22Rv1 (cell line): Measurements from ENCODE around the gene PWP2.
"Not testable (repeated sequence)": the region's sequence is repeated elsewhere in the genome, so short reads cannot be mapped to it uniquely, and the experiment has no call there.

Experiments
- ZFX ChIP-seq: fragments of 450-650 bp; IDR thresholded peaks from 2 replicates; pipeline ENCODE4 v1.6.1; 2017; ENCODE audit warnings: antibody characterized with exemption, borderline replicate concordance
- TF ChIP-seq, protein P1 (sequence below): fragments of 450-650 bp; IDR thresholded peaks from 2 replicates; pipeline ENCODE4 v1.5.1; 2017; ENCODE audit warnings: mild to moderate bottlenecking

- TF ChIP-seq, protein P1, sequence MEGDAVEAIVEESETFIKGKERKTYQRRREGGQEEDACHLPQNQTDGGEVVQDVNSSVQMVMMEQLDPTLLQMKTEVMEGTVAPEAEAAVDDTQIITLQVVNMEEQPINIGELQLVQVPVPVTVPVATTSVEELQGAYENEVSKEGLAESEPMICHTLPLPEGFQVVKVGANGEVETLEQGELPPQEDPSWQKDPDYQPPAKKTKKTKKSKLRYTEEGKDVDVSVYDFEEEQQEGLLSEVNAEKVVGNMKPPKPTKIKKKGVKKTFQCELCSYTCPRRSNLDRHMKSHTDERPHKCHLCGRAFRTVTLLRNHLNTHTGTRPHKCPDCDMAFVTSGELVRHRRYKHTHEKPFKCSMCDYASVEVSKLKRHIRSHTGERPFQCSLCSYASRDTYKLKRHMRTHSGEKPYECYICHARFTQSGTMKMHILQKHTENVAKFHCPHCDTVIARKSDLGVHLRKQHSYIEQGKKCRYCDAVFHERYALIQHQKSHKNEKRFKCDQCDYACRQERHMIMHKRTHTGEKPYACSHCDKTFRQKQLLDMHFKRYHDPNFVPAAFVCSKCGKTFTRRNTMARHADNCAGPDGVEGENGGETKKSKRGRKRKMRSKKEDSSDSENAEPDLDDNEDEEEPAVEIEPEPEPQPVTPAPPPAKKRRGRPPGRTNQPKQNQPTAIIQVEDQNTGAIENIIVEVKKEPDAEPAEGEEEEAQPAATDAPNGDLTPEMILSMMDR = not testable (repeated sequence)
- not testable (repeated sequence) for TF ChIP-seq ZFX
Observed at GRCh38 chr21:44122131-44122530, 14.9 kb downstream of the PWP2 start.
